Activated T-helper 9 cell treated with anti-CD3 and anti-CD28 coated beads, Interleukin-2, amount 50 U/mL, for 16 hours (primary cell): ENCODE data around the gene PDGFA.
"Not testable (repeated sequence)": the region's sequence is repeated elsewhere in the genome, so short reads cannot be mapped to it uniquely, and the experiment has no call there.

Source experiments
- DNase-seq: peaks from one replicate; pipeline ENCODE4 v3.0.0-alpha.2; 2020; ENCODE audit warnings: low read depth

Gene PDGFA

GRCh38 chr7:552151-552867 is 32.7 kb upstream of the PDGFA start:
- not testable (repeated sequence) for DNase-seq

GRCh38 chr7:551615-551970 is 31.9 kb upstream of the PDGFA start:
- DNase-seq, result not testable (repeated sequence)

GRCh38 chr7:550881-551614 is 31.4 kb upstream of the PDGFA start:
- DNase-seq, result no peak

GRCh38 chr7:549891-550625 is 30.4 kb upstream of the PDGFA start:
- DNase-seq, result no peak

GRCh38 chr7:549066-549890 is 29.6 kb upstream of the PDGFA start:
- no peak for DNase-seq

- no peak for DNase-seq
Observed at GRCh38 chr7:548401-548800, 28.8 kb upstream of the PDGFA start.

- no peak for DNase-seq
Observed at GRCh38 chr7:545470-545869, 25.8 kb upstream of the PDGFA start.

- DNase-seq, result no peak
Observed at GRCh38 chr7:544338-545221, 24.9 kb upstream of the PDGFA start.

- DNase-seq, result no peak
Observed at GRCh38 chr7:543501-544337, 24.1 kb upstream of the PDGFA start.

GRCh38 chr7:542713-543500 is 23.3 kb upstream of the PDGFA start:
- DNase-seq, result no peak

- DNase-seq, result no peak
Observed at GRCh38 chr7:542131-542712, 22.6 kb upstream of the PDGFA start.

- DNase-seq, result no peak
Observed at GRCh38 chr7:541661-542060, 22.0 kb upstream of the PDGFA start.

- DNase-seq, result no peak
Observed at GRCh38 chr7:540997-541396, 21.4 kb upstream of the PDGFA start.

GRCh38 chr7:540579-540978 is 20.9 kb upstream of the PDGFA start:
- no peak for DNase-seq

- no peak for DNase-seq
Observed at GRCh38 chr7:539731-540411, 20.2 kb upstream of the PDGFA start.

GRCh38 chr7:538764-539685 is 19.4 kb upstream of the PDGFA start:
- no peak for DNase-seq

- no peak for DNase-seq
Observed at GRCh38 chr7:537911-538634, 18.4 kb upstream of the PDGFA start.
